Activated CD8-positive, alpha-beta memory T cell treated with anti-CD3 and anti-CD28 coated beads for 48 hours (primary cell): Measurements from ENCODE around the gene FRY.

Experiments used
- DNase-seq, 3 experiments: peaks; one replicate each; pipeline ENCODE4 v3.0.0-alpha.2; 2020; ENCODE audit warnings: low read depth in 2 of 3, low spot score in 2 of 3

Gene FRY

GRCh38 chr13:32126278-32126677 is 94.7 kb downstream of the FRY start:
- DNase-seq = no peak

- no peak for DNase-seq
Observed at GRCh38 chr13:32126756-32127155, 95.2 kb downstream of the FRY start.

- DNase-seq = no peak
Observed at GRCh38 chr13:32127691-32128090, 96.1 kb downstream of the FRY start.

GRCh38 chr13:32134241-32135055 is 102.9 kb downstream of the FRY start:
- DNase-seq = no peak

- DNase-seq = no peak
Observed at GRCh38 chr13:32135056-32135390, 103.4 kb downstream of the FRY start.

GRCh38 chr13:32135655-32136054 is 104.1 kb downstream of the FRY start:
- DNase-seq = no peak

- no peak for DNase-seq
Observed at GRCh38 chr13:32136061-32136460, 104.5 kb downstream of the FRY start.

- DNase-seq = no peak
Observed at GRCh38 chr13:32136716-32137115, 105.1 kb downstream of the FRY start.

- DNase-seq = no peak
Observed at GRCh38 chr13:32139251-32139650, 107.7 kb downstream of the FRY start.

GRCh38 chr13:32140109-32140508 is 108.5 kb downstream of the FRY start:
- DNase-seq = no peak

- DNase-seq = no peak
Observed at GRCh38 chr13:32141462-32141861, 109.9 kb downstream of the FRY start.

GRCh38 chr13:32142115-32142514 is 110.5 kb downstream of the FRY start:
- no peak for DNase-seq

GRCh38 chr13:32142956-32143375 is 111.4 kb downstream of the FRY start:
- DNase-seq = no peak

GRCh38 chr13:32147193-32147592 is 115.6 kb downstream of the FRY start:
- no peak for DNase-seq

GRCh38 chr13:32147976-32148375 is 116.4 kb downstream of the FRY start:
- DNase-seq = no peak

- no peak for DNase-seq
Observed at GRCh38 chr13:32150239-32150638, 118.7 kb downstream of the FRY start.

- DNase-seq = no peak
Observed at GRCh38 chr13:32150794-32151193, 119.2 kb downstream of the FRY start.

GRCh38 chr13:32151240-32151639 is 119.7 kb downstream of the FRY start:
- no peak for DNase-seq

- DNase-seq = no peak
Observed at GRCh38 chr13:32153056-32153455, 121.5 kb downstream of the FRY start.

- no peak for DNase-seq
Observed at GRCh38 chr13:32159137-32159869, 127.7 kb downstream of the FRY start.

GRCh38 chr13:32162395-32163005 is 130.9 kb downstream of the FRY start:
- DNase-seq = no peak

- DNase-seq = no peak
Observed at GRCh38 chr13:32164622-32165268, 133.2 kb downstream of the FRY start.
